GM13977 (cell line): ENCODE measurements around the gene SLC17A6.

Source experiments
- DNase-seq: peaks from one replicate; pipeline ENCODE4 v3.0.0; 2012; ENCODE audit warnings: low spot score
- CTCF ChIP-seq: IDR thresholded peaks from 2 replicates; pipeline ENCODE4 v1.5.1; 2012; ENCODE audit warnings: mild to moderate bottlenecking, control low read depth; ENCODE audit not compliant: insufficient read depth; ENCODE audit errors: extremely low read depth, missing control alignments
- in situ Hi-C: fragments of 300-500 bp; cut with MboI; formaldehyde crosslinking; loops from one replicate; pipeline ENCODE4 v1.12.0; 2022; ENCODE audit warnings: low sequenced_read_pairs, low pct_unique_long_range_greater_than_20kb, mixed read lengths, inconsistent platforms; ENCODE audit not compliant: unreplicated experiment

SLC17A6 gene

DNA sequence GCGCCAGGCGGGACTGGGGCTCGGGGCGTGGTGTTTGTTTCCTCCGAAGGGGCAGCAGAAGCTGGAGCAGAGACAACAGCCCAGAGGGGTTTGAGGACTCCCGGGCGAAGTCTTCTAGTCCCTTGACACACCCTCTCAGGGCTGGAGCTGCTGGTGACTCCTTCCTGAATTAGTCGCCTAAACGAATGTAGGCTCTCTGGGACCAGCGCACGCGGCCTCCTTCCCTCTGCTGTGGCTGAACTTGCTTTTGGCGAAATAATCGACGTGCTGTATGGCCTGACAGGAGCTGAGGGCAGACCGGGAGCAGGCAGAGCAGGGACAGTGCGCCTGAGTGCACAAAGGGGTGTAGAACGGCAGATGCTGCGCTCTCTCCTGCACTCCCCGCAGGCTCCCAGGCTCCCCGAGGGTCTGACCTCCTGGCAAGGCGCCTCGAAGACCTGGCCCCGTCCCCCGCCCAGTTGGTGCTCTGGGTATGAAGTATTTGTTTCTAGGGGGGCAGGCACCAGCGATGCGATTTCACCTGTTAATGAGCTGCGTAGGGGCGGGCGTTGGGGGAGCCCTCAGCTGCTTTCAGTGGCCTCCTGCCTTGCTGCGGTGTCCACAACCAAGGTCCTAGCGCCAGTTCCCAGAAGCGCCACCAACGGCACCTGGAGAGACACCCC, 5.3 kb downstream of the SLC17A6 start:
- in situ Hi-C loops = loop anchor here (25.0 kb wide), 1 partner anchor 444 kb away; no protein-coding TSS in a partner anchor
- DNase-seq = no peak
- no peak for TF ChIP-seq CTCF

DNA sequence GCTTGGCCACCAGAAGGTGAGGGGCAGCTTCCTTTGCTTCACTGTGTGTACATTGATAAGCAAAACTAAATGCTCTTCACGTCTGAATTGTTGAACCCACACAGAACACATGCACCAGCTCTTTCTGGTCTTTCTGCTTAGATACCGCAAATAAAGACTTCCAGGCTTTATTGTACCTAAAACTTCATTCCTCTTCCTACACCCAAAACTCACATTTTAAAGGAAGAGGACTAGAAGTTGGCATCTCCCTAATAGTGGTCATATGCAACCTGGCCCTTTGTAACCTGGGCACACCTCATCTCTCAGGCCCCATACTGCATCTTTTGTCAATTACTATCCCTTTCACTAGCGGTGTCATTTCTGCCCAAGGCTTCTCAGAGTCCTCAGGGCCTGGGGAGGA, 5.9 kb downstream of the SLC17A6 start:
- no peak for DNase-seq
- TF ChIP-seq CTCF = no peak
- in situ Hi-C loops = loop anchor here (25.0 kb wide), 1 partner anchor 443 kb away; no protein-coding TSS in a partner anchor

- TF ChIP-seq CTCF = no peak
- in situ Hi-C loops = loop anchor here (25.0 kb wide), 1 partner anchor 441 kb away; no protein-coding TSS in a partner anchor
- DNase-seq = no peak
Measured at GRCh38 chr11:22346282-22346681, 8.1 kb downstream of the SLC17A6 start.

DNA sequence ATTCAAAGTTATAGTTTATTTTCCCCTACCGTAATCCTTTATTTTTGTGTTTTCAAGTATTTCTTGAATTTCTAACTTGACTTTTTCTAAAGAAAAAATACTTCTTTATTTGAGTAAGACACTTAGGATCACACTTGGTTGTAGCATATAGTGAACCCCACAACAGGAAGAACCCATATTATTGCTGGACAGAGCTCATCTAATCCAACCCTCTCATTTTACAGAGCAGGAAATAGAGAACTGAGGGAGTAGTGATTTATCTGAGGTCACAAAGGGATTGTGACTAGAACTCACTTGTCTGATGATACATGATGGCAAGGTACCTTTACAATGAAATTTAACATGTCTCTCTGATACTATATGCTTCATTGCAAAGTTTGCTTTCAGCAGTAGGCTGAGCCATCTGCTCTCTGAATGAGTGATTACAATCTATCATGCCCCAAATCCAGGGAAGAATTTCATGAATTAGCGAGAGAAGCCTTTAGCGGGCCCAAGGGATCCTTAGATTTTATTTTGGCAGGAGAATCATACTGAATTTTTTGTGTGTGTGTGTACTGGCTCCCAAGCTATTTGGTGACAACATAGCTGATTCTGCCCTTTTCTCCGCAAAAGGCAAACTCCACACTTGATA, 9.8 kb downstream of the SLC17A6 start:
- no peak for DNase-seq
- no peak for TF ChIP-seq CTCF

GRCh38 chr11:22349491-22349890, 11.3 kb downstream of the SLC17A6 start:
- in situ Hi-C loops = loop anchor here (25.0 kb wide), 1 partner anchor 438 kb away; no protein-coding TSS in a partner anchor
- DNase-seq = no peak
- no peak for TF ChIP-seq CTCF

More for the DNA sequence above, 9.8 kb downstream of the SLC17A6 start:
- in situ Hi-C loops = loop anchor here (25.0 kb wide), 1 partner anchor 439 kb away; no protein-coding TSS in a partner anchor

DNA sequence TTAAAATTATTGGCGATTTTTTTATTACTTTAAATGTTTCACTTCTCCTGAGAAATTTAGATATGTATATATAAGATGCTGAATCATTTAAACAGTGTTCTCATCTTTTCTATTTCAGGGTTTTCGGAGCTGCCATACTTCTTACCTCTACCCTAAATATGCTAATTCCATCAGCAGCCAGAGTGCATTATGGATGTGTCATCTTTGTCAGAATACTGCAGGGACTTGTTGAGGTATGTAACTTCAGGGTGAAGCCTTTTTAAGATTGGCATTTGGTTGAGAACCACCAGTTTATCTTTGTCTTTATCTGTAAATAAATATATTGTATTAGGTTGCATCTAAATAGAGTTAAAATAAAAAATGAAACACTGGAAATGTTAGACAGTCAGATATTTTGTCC, 21.1 kb downstream of the SLC17A6 start:
- no peak for DNase-seq
- no peak for TF ChIP-seq CTCF
- in situ Hi-C loops = no loop called here
